Activated CD4-positive, CD25-positive, alpha-beta regulatory T cell treated with anti-CD3 and anti-CD28 coated beads, Interleukin-2, amount 50 U/mL, for 24 hours (primary cell): ENCODE data around the gene FOXO6.
A peak's percentile ranks its signal among the peaks of the same experiment; 100 is the strongest.

Experiments used
- ATAC-seq, 2 donors: fragments of 150-1000 bp; cut with Tn5 transposase; one replicate each; pipeline ENCODE4 v1.10.0; 2021; ENCODE audit warnings: mild to moderate bottlenecking in 1 of 2, moderate library complexity in 1 of 2

FOXO6 gene

DNA sequence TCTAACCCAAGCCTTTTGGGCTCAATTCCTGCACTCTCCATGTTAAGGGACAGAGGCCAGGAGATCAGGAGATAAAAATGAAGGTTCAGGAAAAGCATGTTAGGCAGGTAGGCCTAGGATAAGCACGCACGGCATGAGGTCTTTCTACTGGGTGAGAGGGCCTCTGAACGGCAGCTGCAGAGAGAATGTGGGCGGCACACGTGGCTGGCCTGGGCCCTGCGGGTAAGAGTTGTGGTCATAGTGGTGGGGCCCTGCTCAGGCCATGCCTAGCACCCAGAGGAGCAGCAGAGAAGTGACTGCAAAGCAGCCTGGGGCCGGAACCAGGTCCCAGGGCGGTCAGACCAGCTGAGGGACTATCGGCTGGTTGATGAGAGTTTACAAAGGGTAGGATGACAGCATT lies 7.5 kb upstream of the FOXO6 start:
- ATAC-seq, result peak in 1 of 2 donors; percentile 31

GRCh38 chr1:41354956-41355355 lies 6.3 kb upstream of the FOXO6 start:
- no peak for ATAC-seq

DNA sequence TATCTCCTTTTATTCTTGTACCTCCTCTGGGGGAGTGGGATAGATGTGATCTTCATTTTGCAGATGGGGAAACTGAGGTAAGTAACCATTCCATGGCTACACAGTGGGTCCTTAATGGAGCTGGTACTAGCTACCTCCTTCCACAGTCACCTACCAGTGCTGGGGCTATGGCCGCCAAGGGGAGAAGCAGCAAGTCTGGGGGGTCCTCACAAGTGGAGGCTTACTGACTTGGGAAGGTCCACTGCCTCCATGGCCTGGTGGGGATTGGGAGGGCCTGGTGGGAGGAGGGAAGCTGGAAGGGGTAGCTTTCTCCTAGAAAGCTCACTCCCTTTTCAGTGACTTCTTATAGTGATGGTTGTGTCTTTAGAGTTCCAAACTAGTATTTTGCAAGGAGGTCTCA lies 5.9 kb upstream of the FOXO6 start:
- ATAC-seq, result no peak

- ATAC-seq, result no peak
Observed at GRCh38 chr1:41355761-41356160, 5.5 kb upstream of the FOXO6 start.

GRCh38 chr1:41356752-41357151 lies 4.5 kb upstream of the FOXO6 start:
- no peak for ATAC-seq

- no peak for ATAC-seq
Observed at GRCh38 chr1:41357451-41358101, 3.7 kb upstream of the FOXO6 start.

- no peak for ATAC-seq
Observed at GRCh38 chr1:41358131-41359021, 2.9 kb upstream of the FOXO6 start.

GRCh38 chr1:41359211-41360073 lies 1.8 kb upstream of the FOXO6 start:
- no peak for ATAC-seq

DNA sequence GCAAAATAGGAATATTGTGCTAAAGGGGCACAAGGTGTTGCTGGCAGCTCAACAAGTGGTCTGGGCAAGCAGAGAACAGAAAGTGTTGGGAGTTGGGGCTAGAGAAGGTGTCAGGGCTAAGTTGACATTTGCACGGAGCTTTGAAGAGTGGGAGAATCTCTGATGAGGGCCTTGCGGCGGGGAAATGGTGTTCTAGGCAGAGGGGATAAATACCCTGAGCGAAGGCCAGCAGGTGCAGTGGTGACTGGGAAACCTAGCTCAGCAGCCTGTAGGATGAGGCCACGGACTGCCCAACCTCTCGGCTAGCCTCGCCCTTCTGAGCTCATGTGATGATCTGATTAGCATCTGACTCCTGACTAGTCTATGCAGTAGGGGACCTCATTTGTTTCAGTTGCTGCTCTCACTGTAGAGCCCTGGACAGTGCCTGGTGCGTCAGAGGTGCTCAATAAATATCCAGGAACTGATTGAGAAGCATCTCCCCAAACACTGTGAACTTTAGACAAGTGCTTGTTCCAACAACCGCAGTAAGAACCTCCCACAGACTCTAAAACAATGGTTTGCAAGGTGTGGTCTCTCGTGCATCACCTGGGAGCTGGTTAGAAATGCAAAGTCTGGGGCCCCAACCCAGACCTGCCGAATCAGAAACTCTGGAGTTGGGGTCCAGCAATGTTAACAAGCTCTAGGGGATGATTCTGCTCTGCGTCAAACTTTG lies 1.0 kb upstream of the FOXO6 start:
- ATAC-seq, result no peak

GRCh38 chr1:41361495-41362356 lies 492 bp downstream of the FOXO6 start:
- peak; percentile 11 to 22 for ATAC-seq

DNA sequence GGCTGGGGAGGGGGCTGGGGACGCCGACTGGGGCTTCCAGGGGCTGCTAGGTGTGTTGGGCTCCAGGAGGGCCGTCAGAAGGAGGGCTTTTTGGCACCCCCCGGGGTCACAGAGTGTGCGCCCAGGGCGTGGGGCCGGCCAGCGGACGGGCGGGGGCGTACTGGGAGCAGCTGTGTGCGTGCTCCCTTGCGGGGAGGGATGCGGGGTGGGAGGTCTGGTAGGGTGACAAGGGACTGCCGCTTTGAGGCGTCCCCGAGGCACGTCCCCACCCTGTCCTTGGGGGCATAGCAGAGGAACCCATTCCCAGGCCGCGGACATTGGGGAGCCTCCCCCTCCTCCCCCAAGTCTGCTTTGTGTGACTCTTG lies 1.1 kb downstream of the FOXO6 start:
- no peak for ATAC-seq

- ATAC-seq, result no peak
Observed at GRCh38 chr1:41362749-41363590, 1.7 kb downstream of the FOXO6 start.

GRCh38 chr1:41363591-41364320 lies 2.5 kb downstream of the FOXO6 start:
- no peak for ATAC-seq

DNA sequence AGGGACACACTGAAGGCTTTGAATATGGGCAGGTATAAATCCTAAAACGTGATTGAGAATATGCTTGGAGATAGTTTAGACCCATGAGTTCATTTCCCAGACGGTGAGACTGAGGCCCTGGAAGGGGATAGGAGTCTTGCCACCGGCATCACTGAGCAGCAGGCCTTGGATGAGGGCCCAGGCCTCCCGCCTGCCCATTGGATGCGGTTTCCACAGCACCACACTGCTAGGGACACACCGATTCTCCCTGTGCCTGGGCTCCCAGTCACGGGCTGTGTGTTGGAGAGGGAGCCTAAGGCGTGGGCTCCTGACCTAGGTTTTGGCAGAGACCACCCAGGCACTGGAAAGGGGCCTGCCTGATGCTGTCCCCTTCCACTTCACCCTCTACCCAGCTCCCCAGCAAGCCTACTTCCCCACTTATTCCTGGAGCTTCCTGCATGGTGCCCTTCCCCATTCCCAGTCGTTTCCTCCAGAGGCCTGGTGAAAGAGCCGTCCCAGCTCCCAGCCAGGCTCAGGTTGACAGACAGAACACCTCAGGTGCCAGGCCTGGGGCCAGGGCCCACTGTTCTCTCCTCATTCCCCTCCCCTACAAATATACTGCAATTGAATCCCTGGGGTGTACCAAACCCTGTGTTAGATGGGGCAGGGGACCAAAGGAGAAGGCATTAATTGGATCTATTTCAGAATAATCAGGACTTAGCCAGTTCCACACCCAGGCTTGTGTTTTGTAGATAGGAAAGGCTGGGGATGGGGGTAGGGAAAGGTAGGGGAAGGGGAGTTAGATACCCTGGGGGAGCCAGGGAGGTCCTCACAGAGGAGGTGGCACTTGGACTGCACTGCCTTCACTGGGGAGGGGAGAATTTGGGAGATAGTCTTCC lies 3.4 kb downstream of the FOXO6 start:
- ATAC-seq, result no peak

DNA sequence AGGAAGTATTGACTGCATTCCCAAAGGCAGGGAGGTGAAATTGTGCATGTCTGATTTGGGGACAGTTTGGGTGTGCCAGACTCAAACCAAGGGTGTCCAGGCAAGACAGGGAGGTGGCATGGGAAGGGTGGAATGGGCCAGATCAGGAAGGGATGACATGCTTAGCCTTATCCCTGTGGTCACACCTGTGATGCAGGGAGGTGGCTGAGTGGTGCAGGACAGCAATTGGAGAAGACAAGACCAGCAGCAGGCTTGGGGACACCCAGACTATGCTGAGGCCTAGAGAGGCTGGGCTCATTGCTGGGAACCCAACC lies 4.0 kb downstream of the FOXO6 start:
- no peak for ATAC-seq

GRCh38 chr1:41365772-41366454 lies 4.7 kb downstream of the FOXO6 start:
- no peak for ATAC-seq

DNA sequence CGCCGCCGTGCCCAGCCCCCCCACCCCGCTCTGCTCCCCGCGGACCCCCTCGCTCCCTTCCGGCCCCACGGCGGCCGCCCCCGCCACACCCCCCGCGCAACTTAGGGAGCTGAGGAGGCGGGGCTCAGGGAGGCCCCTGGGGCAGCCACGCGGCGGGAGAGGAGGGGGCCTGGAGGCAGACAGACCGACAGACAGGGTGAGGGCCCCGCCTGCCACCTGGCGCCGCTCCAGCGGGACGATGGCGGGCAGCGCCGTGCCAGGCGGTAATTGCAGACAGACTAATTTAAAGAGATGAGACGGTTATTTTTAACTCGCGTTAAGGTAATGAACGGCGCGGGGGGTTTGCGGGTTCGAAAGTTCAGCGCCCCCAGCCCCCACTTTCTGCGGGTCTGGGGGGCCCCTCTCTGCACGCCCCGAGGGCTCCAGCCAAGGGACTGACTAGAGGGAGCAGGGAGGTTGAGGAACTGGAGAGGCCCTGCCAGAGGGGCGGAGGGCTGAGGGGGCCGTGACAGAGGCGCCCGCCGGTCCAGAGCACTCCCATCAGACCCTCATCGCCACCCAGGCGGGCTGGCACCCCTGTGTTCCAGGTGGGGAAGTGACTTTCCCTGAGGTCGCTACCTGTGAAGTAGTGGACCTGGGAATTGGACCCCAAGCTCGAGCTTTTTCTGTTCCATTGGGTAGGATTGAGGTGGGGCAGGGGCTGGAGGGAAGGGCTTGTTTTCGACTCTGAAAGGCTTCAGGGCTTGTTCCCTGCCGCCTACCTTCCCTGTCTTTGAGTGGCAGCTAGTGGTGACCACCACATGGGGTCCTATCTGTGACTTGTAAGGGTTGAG lies 5.4 kb downstream of the FOXO6 start:
- ATAC-seq, result no peak

- ATAC-seq, result no peak
Observed at GRCh38 chr1:41367288-41367642, 6.0 kb downstream of the FOXO6 start.
